Testis (tissue), 3 donors: Measurements from ENCODE around the gene SUSD1. TPM values are rescaled to one million over a fixed set of nuclear protein-coding genes. Genes with fewer than 3 reads are reported as not detected.

Experiments
- DNase-seq: peaks from one replicate; pipeline ENCODE4 v3.0.0-alpha.2; 2019
- H3K27ac ChIP-seq, 2 donors: fragments of 200-600 bp; sonication (generic); one replicate each; pipeline ENCODE4 v1.5.1; 2019
- H3K27me3 ChIP-seq: fragments of 200-600 bp; sonication (generic); one replicate; pipeline ENCODE4 v1.5.1; 2019
- H3K36me3 ChIP-seq: fragments of 200-600 bp; sonication (generic); one replicate; pipeline ENCODE4 v1.5.1; 2017; ENCODE audit warnings: low read depth; ENCODE audit errors: missing control alignments
- H3K4me1 ChIP-seq: fragments of 200-600 bp; sonication (generic); one replicate; pipeline ENCODE4 v1.5.1; 2019
- H3K4me3 ChIP-seq, 2 donors: fragments of 200-600 bp; sonication (generic); one replicate each; pipeline ENCODE4 v1.5.1; 2017 to 2019
- H3K9me3 ChIP-seq: fragments of 200-600 bp; sonication (generic); one replicate; pipeline ENCODE4 v1.5.1; 2017
- POLR2A ChIP-seq: fragments of 450-650 bp; IDR thresholded peaks from one replicate; pipeline ENCODE4 v1.6.1; 2017; ENCODE audit warnings: antibody characterized with exemption, mild to moderate bottlenecking, moderate library complexity
- WGBS, 2 donors: methylation state at CpG; one replicate each; pipeline ENCODE4 v1.1.5; 2018; 5-methylcytosine and 5-hydroxymethylcytosine counted together
- intact Hi-C: fragments of 100-400 bp; cut with DNase I; formaldehyde crosslinking; loops from one replicate; pipeline ENCODE4 v1.15.1; 2023; ENCODE audit warnings: low total_unique reads
- polyA plus RNA-seq: library from polyadenylated mRNA; stranded (reverse); fragments of 350-450 nt; fragmentation: Illumina TruSeq; extraction: RNeasy Lipid Tissue Mini Kit (QIAGEN cat#74804); gene quantifications from one replicate; pipeline ENCODE4 v1.2.3, GENCODE V29; 2014; ENCODE audit warnings: low read depth, low replicate concordance; ENCODE audit not compliant: insufficient read depth
- total RNA-seq, 2 donors: library from RNA; depleted of rRNA; stranded (reverse); fragments of >200 nt; gene quantifications; one replicate each; pipeline ENCODE4 v1.2.3, GENCODE V29; 2016
- TF ChIP-seq, protein P1 (sequence below), 3 experiments: fragments of 450-650 bp in 2 of 3; fragments of 200-600 bp in 1 of 3; sonication (generic) in 1 of 3; IDR thresholded peaks; one replicate each; pipeline ENCODE4 v1.5.1; 2016 to 2019; ENCODE audit warnings: antibody characterized with exemption in 3 of 3, mild to moderate bottlenecking in 2 of 3, moderate library complexity in 1 of 3

Gene SUSD1
- total and polyA plus RNA-seq, 3 donors from 2014 or later: 12.7 to 39.1 (median 28.0) TPM

DNA sequence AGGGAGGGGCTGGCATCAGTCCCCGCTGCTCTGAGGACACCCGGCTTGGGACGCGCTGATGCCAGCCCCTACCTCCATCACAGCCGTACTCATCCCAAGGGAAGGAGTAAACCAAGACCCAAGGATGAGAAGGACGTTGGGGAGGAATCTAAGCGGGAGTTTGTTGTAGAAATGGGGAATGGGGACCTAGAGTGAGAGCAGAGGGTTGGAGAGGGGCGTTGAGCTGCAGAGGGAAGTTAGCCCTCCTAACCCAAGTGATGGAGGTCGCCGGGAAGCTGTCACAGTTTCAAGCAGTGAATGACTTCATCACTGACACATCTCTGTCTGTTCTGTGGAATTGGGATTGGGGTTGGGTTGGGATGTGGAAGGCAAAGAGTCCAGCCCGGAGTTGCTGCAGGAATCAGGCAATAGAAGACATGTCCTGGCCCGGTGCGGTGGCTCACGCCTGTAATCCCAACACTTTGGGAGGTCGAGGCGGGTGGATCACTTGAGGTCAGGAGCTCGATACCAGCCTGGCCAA is 759 bp upstream of the SUSD1 start:
- 42 to 64% methylated on average over 17 of the region's 17 CpGs for WGBS, 2 donors
- intact Hi-C loops: no loop called here
- Histone ChIP-seq H3K27ac (peak overlapping the region; percentile 74 to 81), H3K4me3 (peak overlapping the region; percentile 65 to 73), H3K4me1 (peaks cover 24% of the 10 kb centered on the region), H3K27me3 (no peaks in the 10 kb centered on the region), H3K9me3 (no peaks in the 10 kb centered on the region), H3K36me3 (no peaks in the 10 kb centered on the region)
- no peak for DNase-seq
- no peak for TF ChIP-seq POLR2A
- TF ChIP-seq, protein P1, sequence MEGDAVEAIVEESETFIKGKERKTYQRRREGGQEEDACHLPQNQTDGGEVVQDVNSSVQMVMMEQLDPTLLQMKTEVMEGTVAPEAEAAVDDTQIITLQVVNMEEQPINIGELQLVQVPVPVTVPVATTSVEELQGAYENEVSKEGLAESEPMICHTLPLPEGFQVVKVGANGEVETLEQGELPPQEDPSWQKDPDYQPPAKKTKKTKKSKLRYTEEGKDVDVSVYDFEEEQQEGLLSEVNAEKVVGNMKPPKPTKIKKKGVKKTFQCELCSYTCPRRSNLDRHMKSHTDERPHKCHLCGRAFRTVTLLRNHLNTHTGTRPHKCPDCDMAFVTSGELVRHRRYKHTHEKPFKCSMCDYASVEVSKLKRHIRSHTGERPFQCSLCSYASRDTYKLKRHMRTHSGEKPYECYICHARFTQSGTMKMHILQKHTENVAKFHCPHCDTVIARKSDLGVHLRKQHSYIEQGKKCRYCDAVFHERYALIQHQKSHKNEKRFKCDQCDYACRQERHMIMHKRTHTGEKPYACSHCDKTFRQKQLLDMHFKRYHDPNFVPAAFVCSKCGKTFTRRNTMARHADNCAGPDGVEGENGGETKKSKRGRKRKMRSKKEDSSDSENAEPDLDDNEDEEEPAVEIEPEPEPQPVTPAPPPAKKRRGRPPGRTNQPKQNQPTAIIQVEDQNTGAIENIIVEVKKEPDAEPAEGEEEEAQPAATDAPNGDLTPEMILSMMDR (IDR thresholded peaks at IDR 0.05): no peak

DNA sequence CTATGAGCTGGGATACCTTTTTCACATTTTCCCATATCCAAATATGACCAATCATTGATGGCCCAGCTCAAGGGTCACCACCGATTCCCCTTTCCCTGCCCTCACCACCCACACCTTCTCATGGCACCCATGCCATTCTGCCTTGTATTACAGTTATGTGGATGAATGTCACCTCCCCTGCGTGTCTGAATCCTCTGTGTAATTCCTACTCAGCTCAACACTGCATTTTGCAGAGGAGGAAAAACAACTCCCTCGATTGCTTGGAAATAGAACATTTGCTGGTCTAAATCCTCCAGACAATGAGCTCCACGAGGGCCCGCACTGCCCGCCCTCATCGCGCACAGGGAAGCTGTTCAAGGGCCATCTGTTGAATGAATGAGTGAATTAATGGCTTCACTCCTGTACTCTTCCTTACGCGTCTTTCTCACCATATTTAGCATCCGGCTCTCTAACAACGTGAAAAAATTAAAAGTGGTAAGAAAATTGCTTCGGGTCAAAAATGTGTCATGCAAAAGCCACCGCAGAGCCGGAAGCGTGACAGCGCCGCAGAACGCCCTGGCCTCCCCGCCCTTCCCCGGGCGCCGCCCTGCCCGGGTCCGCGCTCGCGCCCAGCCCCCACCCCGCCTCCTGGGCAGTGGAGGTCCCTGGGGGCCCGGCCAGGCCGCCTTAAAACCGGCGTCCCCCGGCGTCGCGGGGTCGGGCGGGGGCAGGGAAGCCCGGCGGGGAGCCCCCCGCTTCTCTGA is 704 bp downstream of the SUSD1 start:
- Histone ChIP-seq H3K4me3 (peak overlapping the region; percentile 65 to 73), H3K4me1 (peaks cover 12% of the 10 kb centered on the region), H3K27me3 (no peaks in the 10 kb centered on the region), H3K9me3 (no peaks in the 10 kb centered on the region), H3K27ac (peak overlapping the region; percentile 45 to 81), H3K36me3 (no peaks in the 10 kb centered on the region)
- intact Hi-C loops: no loop called here
- TF ChIP-seq, protein P1 (IDR thresholded peaks at IDR 0.05): no peak
- no peak for TF ChIP-seq POLR2A
- DNase-seq: peak; percentile 73
- WGBS, 2 donors: 3% methylated on average over 28 to 34 of the region's 42 CpGs

DNA sequence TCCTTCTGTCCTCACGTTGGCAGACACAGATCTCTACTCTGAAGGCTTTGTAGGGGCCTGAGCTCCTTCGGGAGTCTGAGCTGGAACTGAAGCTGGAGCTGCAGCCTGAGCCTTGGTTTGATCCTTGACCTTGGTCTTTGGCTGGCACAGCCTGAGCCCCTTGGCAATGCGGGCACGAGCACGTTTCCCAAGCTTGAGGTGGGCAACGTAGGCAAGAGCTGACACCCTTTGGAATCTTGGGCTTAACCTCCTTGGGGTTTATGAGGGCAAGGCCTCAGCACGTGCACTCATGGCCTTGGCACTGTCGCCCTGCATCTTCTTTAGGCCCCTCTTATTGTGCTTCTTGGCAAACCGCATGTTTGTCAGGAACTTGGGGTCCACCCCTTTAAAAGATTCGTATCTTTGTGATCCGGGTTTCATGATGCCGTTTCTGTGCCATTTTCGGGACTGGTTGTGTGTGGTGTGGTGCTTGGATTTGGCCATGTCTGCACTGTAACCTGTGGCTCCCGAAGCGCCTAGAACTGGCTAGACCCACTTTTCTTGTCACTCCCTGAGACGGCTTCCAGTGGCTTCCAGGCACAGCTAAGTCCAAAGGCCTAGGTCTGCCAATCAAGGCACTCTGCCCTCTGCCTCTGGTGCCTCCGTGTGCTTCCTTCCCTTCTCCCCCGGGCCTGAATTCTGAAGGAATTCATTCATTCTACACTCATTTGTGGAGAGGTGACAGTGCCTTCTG is 1.4 kb downstream of the SUSD1 start:
- Histone ChIP-seq H3K4me3 (no peak overlapping the region), H3K9me3 (no peaks in the 10 kb centered on the region), H3K27ac (no peak overlapping the region), H3K36me3 (no peaks in the 10 kb centered on the region), H3K27me3 (no peaks in the 10 kb centered on the region), H3K4me1 (peaks cover 12% of the 10 kb centered on the region)
- TF ChIP-seq POLR2A: no peak
- TF ChIP-seq, protein P1 (IDR thresholded peaks at IDR 0.05): no peak
- 67 to 79% methylated on average over 10 to 18 of the region's 18 CpGs for WGBS, 2 donors
- no peak for DNase-seq
- intact Hi-C loops: no loop called here

DNA sequence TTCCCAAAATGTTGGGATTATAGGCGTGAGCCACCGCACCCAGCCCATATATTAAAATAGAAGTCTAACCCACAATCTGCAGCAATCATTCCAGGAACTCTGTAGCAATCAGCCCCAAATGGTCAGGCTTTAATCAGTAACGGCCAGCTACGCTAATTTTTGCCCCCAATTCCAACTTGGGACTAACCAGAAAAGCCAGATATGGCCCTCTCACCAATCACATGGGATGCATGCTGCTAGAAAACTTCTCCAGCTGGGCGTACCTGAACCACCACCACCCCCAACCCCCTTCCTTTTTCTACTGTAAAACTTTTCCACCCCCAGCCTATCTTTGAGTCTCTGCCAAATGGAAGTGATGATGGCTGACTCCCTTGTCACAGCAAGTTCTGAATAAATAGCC is 4.1 kb downstream of the SUSD1 start:
- H3K36me3 ChIP-seq: no peaks in the 10 kb centered on the region
- DNase-seq: no peak
- H3K4me1 ChIP-seq: peaks cover 20% of the 10 kb centered on the region
- 89 to 94% methylated on average over 5 of the region's 5 CpGs for WGBS, 2 donors
- no peak overlapping the region for H3K27ac ChIP-seq
- TF ChIP-seq POLR2A: no peak
- TF ChIP-seq, protein P1 (IDR thresholded peaks at IDR 0.05): no peak
- H3K4me3 ChIP-seq: no peak overlapping the region
- no peaks in the 10 kb centered on the region for H3K9me3 ChIP-seq
- intact Hi-C loops: no loop called here
- no peaks in the 10 kb centered on the region for H3K27me3 ChIP-seq
